GM21423 (cell line): ENCODE results near the gene TSR1.

Source experiments
- ATAC-seq: cut with Tn5 transposase; IDR thresholded peaks from one replicate; pipeline ENCODE4 v1.9.1; 2021; ENCODE audit warnings: mild to moderate bottlenecking, moderate library complexity; ENCODE audit not compliant: unreplicated experiment

The TSR1 gene

DNA sequence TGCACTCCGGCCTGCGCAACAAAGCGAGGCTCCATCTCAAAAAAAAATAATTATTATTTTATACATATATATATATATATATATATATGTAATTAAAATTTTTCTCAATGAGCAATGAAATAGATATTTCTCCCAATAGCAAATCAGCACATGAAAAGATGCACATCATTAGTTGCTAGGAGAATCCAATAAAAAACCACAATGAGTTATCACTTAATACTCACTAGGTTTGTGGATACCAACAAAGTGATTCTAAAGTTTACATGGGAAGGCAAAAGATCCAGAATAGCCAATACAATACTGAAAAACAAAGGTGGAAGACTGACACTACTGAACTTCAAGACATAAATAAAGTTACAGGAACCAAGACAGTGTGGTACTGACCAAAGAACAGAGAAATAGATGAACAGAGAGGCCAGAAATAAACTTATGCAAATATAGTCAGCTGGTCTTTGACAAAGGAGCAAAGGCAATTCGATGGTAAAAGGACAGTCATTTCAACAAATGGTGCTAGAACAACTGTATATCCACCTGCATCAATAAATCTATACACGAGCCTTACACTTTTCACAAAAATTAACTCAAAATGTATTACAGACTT is 46.3 kb downstream of the TSR1 start:
- no peak for ATAC-seq

DNA sequence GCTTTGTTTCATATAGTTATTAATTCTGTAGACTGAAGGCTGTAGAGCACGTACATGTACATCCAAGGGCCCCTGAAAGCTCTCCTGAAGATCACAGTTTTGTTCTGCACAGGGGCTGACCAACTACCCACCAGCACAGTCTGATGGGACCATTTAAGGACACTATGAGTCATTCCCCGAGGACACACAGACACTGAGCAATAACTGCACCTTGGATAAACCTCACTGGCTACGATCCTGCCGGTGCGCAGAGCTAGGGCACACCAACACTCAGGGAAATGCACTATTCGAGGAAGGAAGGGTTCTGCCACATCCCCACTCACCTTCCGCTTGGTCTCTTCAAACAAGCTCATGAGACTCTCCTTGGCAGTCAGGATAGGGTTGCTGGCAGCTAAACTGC is 53.0 kb downstream of the TSR1 start:
- ATAC-seq: no peak

DNA sequence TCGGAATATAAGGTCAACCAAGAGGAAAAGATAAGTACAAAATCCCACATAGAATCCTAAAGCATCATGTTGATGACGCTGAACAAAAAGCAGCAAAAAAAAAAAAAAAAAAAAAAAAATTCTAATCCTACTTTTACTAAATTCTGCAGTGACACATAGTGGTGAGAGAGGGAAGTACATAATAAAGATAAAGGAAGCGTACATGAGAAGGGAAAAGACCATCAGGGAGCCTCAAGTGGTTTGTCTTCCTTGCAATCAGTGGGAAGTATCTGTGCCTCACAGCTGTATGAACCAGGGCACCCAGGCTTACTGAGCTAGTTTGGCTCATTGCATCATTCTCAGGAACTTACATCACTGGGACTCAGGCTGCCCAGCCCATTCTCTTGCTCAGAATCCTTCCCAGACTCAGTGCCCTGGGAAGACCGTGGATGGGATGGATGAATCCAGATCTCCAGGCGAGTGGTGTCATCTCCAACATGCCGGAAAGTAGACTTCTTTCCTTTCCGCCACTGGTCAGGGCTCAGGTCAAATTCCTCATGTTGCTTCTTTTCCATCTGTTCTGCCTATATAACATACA is 53.9 kb downstream of the TSR1 start:
- ATAC-seq: no peak

DNA sequence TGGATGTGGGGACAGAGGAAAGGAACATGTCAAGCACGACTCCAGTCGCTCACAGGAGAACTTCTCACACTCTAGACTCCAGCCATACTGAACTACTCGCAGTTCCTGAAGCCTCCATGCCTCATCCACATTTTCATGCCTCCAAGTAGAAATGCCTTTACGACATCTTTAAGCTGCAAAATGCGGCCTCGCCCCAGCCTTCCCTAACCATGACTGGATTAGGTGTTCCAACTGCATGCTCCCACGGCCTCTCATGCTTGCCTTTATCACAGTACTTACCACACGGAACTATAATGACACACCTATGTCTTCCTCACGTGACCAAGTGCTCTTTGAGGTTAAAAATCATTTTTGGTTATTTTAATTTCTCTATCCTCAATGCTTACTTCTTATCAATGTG is 56.5 kb downstream of the TSR1 start:
- no peak for ATAC-seq

DNA sequence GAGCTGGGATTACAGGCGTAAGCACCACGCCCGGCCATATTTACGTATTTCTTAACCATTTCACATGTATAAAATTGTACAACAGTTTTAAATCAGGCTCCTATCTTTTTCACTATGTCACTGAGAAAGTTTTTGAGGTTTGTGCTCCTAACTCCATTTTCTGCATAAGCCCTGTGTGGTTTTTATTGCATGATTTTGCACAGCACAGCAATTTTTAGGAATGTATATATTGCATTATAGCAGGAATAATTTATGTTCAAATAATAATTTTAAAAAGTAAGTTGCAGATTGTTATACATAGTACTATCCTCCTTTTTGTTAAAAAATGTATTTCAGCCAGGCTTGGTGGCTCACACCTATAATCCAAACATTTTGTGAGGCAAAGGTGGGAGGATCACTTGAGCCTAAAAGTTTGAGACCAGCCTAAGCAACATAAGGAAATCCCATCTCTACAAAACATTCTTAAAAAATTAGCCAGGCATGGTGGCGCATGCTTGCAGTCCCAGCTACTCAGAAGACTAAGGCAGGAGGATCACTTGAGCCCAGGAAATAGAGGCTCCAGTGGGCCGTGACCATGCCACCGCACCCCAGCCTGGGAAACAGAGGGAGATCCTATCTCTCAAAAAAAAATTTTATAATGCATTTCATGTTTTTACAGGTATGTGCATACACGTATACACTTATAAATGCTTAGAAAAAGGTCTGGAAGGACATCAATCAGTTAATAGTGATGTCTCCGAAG is 58.7 kb downstream of the TSR1 start:
- no peak for ATAC-seq

DNA sequence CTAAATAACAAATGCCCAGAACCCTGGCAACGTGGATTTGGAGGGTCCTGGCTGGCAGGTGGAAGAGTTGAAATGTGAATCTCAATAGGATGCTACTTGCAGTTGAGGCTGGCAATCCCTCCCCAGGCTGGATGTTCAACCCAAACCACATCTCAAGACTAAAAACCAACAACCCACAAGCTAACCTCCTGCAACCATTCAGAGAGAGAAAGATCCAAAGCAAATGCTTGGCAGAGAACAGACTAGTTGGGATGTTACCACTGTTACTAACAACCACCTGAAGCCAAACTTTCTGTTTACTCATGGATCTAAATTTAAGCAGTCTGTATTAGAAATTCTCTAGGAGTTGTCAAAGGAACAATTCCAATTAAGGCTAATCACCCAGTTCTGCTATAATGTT is 60.5 kb downstream of the TSR1 start:
- ATAC-seq: no peak

DNA sequence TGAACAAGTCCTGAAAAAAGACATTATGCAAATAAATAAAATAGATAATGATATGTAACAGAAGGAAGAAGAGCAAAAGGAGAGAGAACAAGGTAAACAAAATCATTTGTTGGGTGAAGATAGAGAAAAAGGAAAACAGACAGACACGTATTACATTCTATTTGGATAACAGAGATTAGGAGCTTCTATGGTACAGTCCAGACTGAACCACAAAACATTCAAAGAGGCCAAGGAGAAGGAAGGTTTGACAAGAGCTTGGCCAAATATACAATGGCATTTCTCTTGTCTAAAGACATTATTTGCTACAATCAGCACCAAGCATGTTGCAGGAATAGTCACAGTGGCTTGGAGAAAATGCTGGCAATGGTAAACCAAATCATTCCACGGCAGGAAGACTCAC is 61.8 kb downstream of the TSR1 start:
- no peak for ATAC-seq
